Ishikawa (cell line): ENCODE results near the gene KCNK10.

Experiments used
- MAX ChIP-seq: IDR thresholded peaks from 2 replicates; pipeline ENCODE4 v1.6.1; 2012
- TEAD4 ChIP-seq: IDR thresholded peaks from 2 replicates; pipeline ENCODE4 v1.6.1; 2012
- ZBTB7A ChIP-seq: IDR thresholded peaks from 2 replicates; pipeline ENCODE4 v1.6.1; 2012; ENCODE audit warnings: low read depth

GRCh38 chr14:88300817-88301216 is 22.3 kb downstream of the KCNK10 start:
- TF ChIP-seq TEAD4 (no peak), ZBTB7A (no peak), MAX (no peak)
